Thyroid gland (tissue), 4 donors: ENCODE results near the gene ZNF513.

Source experiments
- POLR2A ChIP-seq, 2 donors: fragments of 450-650 bp; IDR thresholded peaks; one replicate each; pipeline ENCODE4 v1.6.1; 2017; ENCODE audit warnings: antibody characterized with exemption in 2 of 2, mild to moderate bottlenecking in 2 of 2, moderate library complexity in 1 of 2
- TF ChIP-seq, protein P1 (sequence below), 6 experiments: fragments of 200-600 bp in 3 of 6; fragments of 450-650 bp in 3 of 6; sonication (generic) in 3 of 6; IDR thresholded peaks; one replicate each; pipeline ENCODE4 v1.5.1; 2016 to 2019; ENCODE audit warnings: antibody characterized with exemption in 6 of 6, mild to moderate bottlenecking in 2 of 6, inconsistent platforms in 1 of 6, moderate library complexity in 1 of 6

DNA sequence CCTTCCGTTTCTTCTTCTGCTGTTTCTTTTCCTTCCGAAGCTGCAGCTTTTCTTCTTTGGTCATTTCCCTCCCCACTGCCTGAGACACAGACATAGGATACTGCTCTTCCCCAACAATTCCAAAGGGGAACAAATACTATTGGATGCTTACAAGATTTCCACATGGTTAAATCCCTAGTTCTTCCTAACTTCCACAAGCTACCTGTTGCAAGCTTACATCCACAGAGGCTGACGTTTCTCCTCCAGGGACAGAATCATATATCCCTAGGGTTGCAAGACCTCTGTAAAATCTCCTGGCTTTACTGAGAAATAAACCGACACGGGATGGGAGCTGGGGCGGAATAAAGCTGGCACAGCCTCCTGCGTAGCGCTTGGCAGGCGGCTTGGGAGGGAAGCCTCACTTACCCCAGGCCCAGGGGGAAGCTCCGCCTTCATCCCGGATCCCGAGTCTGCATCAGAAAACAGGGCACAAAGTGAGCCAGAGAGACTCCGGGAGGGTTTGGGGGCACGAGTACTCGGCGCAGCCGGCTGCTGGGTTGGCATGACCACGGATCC is 11.0 kb downstream of the ZNF513 start:
- TF ChIP-seq, protein P1, sequence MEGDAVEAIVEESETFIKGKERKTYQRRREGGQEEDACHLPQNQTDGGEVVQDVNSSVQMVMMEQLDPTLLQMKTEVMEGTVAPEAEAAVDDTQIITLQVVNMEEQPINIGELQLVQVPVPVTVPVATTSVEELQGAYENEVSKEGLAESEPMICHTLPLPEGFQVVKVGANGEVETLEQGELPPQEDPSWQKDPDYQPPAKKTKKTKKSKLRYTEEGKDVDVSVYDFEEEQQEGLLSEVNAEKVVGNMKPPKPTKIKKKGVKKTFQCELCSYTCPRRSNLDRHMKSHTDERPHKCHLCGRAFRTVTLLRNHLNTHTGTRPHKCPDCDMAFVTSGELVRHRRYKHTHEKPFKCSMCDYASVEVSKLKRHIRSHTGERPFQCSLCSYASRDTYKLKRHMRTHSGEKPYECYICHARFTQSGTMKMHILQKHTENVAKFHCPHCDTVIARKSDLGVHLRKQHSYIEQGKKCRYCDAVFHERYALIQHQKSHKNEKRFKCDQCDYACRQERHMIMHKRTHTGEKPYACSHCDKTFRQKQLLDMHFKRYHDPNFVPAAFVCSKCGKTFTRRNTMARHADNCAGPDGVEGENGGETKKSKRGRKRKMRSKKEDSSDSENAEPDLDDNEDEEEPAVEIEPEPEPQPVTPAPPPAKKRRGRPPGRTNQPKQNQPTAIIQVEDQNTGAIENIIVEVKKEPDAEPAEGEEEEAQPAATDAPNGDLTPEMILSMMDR (IDR thresholded peaks at IDR 0.05), result no peak
- TF ChIP-seq POLR2A (IDR thresholded peaks at IDR 0.05), result no peak
